Endothelial cell of umbilical vein (primary cell): ENCODE measurements around the gene RAB7A. TPM values are rescaled to one million over a fixed set of nuclear protein-coding genes. Genes with fewer than 3 reads are reported as not detected.

Experiments used
- BruUV-seq: library from RNA; stranded (reverse); fragments of 400-500 nt; replicated peaks from 2 replicates; lab custom pipeline; 2021; lab: Mats Ljungman, UMichigan
- CTCF ChIA-PET: fragments of 300-600, 350-600 bp; sonication (Branson Sonifier 250); formaldehyde crosslinking; loops from one replicate; lab custom pipeline; 2021; ENCODE audit warnings: antibody characterized with exemption, inconsistent platforms; lab: Charles Lee
- POLR2A ChIA-PET: fragments of 300-600, 350-600 bp; sonication (Branson Sonifier 250); formaldehyde crosslinking; loops from one replicate; lab custom pipeline; 2021; ENCODE audit warnings: antibody characterized with exemption, inconsistent platforms; lab: Charles Lee
- DNase-seq: peaks from one replicate; pipeline ENCODE4 v3.0.0-alpha.2; 2011; ENCODE audit warnings: low read depth, low spot score
- FAIRE-seq: peaks from 2 replicates; lab custom pipeline; 2011; peaks lifted over from hg19 to GRCh38; lab: Jason Lieb, UNC
- H2AFZ ChIP-seq: 2 replicates; pipeline ENCODE4 v1.6.0; 2012; ENCODE audit warnings: low read depth, low read length, control low read depth, inconsistent platforms
- H3K27ac ChIP-seq: 2 replicates; pipeline ENCODE4 v1.5.1; 2011; ENCODE audit warnings: low read depth, mild to moderate bottlenecking, control low read depth, low read length, moderate library complexity; ENCODE audit not compliant: insufficient read depth
- H3K27me3 ChIP-seq, 2 experiments: 2 replicates each; pipeline versions ENCODE4 v1.6.0 to v1.6.1; 2011; ENCODE audit warnings: low read length in 2 of 2, mixed read lengths in 1 of 2; ENCODE audit not compliant: control insufficient read depth in 2 of 2, insufficient read depth in 2 of 2
- H3K36me3 ChIP-seq, 2 experiments: 2 replicates in 1 of 2; 3 replicates in 1 of 2; pipeline ENCODE4 v1.5.1; 2011; ENCODE audit warnings: low read length in 2 of 2, mild to moderate bottlenecking in 1 of 2, moderate library complexity in 1 of 2; ENCODE audit not compliant: control insufficient read depth in 2 of 2, insufficient read depth in 2 of 2; ENCODE audit errors: extremely low read depth in 1 of 2
- H3K4me1 ChIP-seq: 3 replicates; pipeline ENCODE4 v1.5.1; 2011; ENCODE audit warnings: mild to moderate bottlenecking, low read length; ENCODE audit not compliant: control insufficient read depth, insufficient read depth; ENCODE audit errors: extremely low read depth
- H3K4me2 ChIP-seq: 2 replicates; pipeline ENCODE4 v1.6.1; 2011; ENCODE audit warnings: low read length, control low read depth, mixed read lengths; ENCODE audit not compliant: insufficient read depth
- H3K4me3 ChIP-seq, 3 experiments: fragments of 200-600 bp in 1 of 3; sonication (generic), shearing (Covaris generic) in 1 of 3; replicated peaks in 1 of 3; 2 replicates each; pipeline ENCODE4 v1.5.1; 2011 to 2016; ENCODE audit warnings: control low read depth in 3 of 3, low read length in 3 of 3, mild to moderate bottlenecking in 2 of 3, inconsistent platforms in 1 of 3, low read depth in 1 of 3, moderate library complexity in 1 of 3; ENCODE audit not compliant: insufficient read depth in 1 of 3
- H3K79me2 ChIP-seq: 2 replicates; pipeline ENCODE4 v1.6.0; 2012; ENCODE audit warnings: low read length, inconsistent platforms; ENCODE audit not compliant: control insufficient read depth, insufficient read depth
- H3K9ac ChIP-seq: replicated peaks from 2 replicates; pipeline ENCODE3; 2011; ENCODE audit warnings: low read length, control low read depth; ENCODE audit not compliant: insufficient read depth; ENCODE audit errors: extremely low read depth
- H3K9me1 ChIP-seq: replicated peaks from 3 replicates; pipeline ENCODE4 v1.6.0; 2011; ENCODE audit warnings: mild to moderate bottlenecking, low read length; ENCODE audit not compliant: control insufficient read depth, insufficient read depth; ENCODE audit errors: extremely low read depth
- H3K9me3 ChIP-seq: replicated peaks from 2 replicates; pipeline ENCODE4 v1.5.1; 2012; ENCODE audit warnings: low read length, inconsistent platforms; ENCODE audit not compliant: control insufficient read depth, insufficient read depth
- H4K20me1 ChIP-seq: replicated peaks from 2 replicates; pipeline ENCODE3; 2011; ENCODE audit warnings: mild to moderate bottlenecking, low read length; ENCODE audit not compliant: control insufficient read depth, insufficient read depth; ENCODE audit errors: extremely low read depth
- EZH2 ChIP-seq: IDR thresholded peaks from 2 replicates; pipeline ENCODE4 v1.6.1; 2012; ENCODE audit warnings: borderline replicate concordance, low read depth, mild to moderate bottlenecking, moderate library complexity, low read length, inconsistent platforms; ENCODE audit not compliant: severe bottlenecking
- FOS ChIP-seq: IDR thresholded peaks from 2 replicates; pipeline ENCODE4 v1.6.1; 2011; ENCODE audit warnings: mild to moderate bottlenecking, low read length, moderate library complexity, borderline replicate concordance; ENCODE audit not compliant: insufficient read depth
- GATA2 ChIP-seq: IDR thresholded peaks from 2 replicates; pipeline ENCODE4 v1.7.0; 2011; ENCODE audit warnings: low read depth, mild to moderate bottlenecking, moderate library complexity, mixed read lengths, low read length; ENCODE audit not compliant: insufficient read length, insufficient read depth
- JUN ChIP-seq: IDR thresholded peaks from 2 replicates; pipeline ENCODE4 v1.6.1; 2011; ENCODE audit warnings: borderline replicate concordance, low read depth; ENCODE audit not compliant: insufficient read length, insufficient read depth
- MYC ChIP-seq: IDR thresholded peaks from one replicate; pipeline ENCODE4 v1.6.1; 2011; ENCODE audit warnings: mild to moderate bottlenecking, low read depth, low read length
- POLR2A ChIP-seq: IDR thresholded peaks from 2 replicates; pipeline ENCODE4 v1.6.1; 2012; ENCODE audit warnings: low read depth, mild to moderate bottlenecking, control low read depth, low read length
- POLR2AphosphoS5 ChIP-seq: IDR thresholded peaks from 2 replicates; pipeline ENCODE4 v1.6.1; 2012; ENCODE audit warnings: low read depth, mild to moderate bottlenecking, control low read depth, low read length, moderate library complexity; ENCODE audit not compliant: insufficient read depth
- dilution Hi-C: fragments of 300-500 bp; cut with MboI; formaldehyde crosslinking; loops from one replicate; pipeline ENCODE4 v1.15.0; 2019; ENCODE audit warnings: low sequenced_read_pairs; ENCODE audit not compliant: extremely low pct_ligation_motif_present
- intact Hi-C: fragments of 100-400 bp; cut with micrococcal nuclease; formaldehyde crosslinking; loops from one replicate; pipeline ENCODE4 v1.10.0; 2022
- polyA plus RNA-seq, 4 experiments: library from polyadenylated mRNA; depleted of rRNA in 3 of 4; stranded (reverse) in 3 of 4; unstranded in 1 of 4; fragments of >200 nt; gene quantifications; 2 replicates each; pipeline versions ENCODE4 v1.2.1 to v1.2.3, GENCODE V29; 2011 to 2012; ENCODE audit warnings: missing spikeins in 1 of 4
- total RNA-seq: library from RNA; stranded (reverse); gene quantifications from 2 replicates; pipeline ENCODE4 v1.2.3, GENCODE V29; 2021
- TF ChIP-seq, protein P1 (sequence below), 2 donors: IDR thresholded peaks; 1 replicate in 1 of 2; 2 replicates in 1 of 2; pipeline ENCODE4 v1.5.1; 2011; ENCODE audit warnings: low read length in 2 of 2, mild to moderate bottlenecking in 2 of 2, moderate library complexity in 2 of 2, control low read depth in 1 of 2, inconsistent platforms in 1 of 2, low read depth in 1 of 2; ENCODE audit not compliant: insufficient read depth in 1 of 2; ENCODE audit errors: extremely low read depth in 1 of 2
- TF ChIP-seq, protein P2 (sequence below): IDR thresholded peaks from 2 replicates; pipeline ENCODE4 v1.6.1; 2011; ENCODE audit not compliant: insufficient read depth, insufficient read length

RAB7A gene
- total and polyA plus RNA-seq, 2 donors (not counting 3 experiments of a cell fraction or from before 2014, with no cell fraction given), result 243 to 262 TPM

DNA sequence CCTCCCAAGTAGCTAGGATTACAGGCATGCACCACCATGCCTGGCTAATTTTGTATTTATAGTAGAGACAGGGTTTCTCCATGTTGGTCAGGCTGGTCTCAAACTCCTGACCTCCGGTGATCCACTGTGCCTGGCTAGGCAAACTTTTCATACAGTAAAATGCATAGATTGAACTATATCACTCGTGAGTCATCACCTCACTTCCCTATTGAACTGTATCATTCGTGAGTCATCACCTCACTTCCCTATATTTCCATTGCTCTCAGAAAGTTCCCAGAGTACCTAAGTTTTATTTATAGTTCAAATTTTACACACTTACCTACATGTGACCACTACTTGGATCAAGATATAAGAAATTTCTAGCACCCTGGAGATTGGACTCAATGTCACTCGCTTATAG lies 79.8 kb downstream of the RAB7A start:
- Histone ChIP-seq H2AFZ (no peak overlapping the region), H3K9me3 (no peaks in the 10 kb centered on the region), H3K4me3 (no peak overlapping the region), H3K4me1 (peaks cover 29% of the 10 kb centered on the region), H3K27ac (peak overlapping the region; percentile 85), H3K36me3 (peaks cover 9 to 29% of the 10 kb centered on the region in 2 experiments), H3K9me1 (no peaks in the 10 kb centered on the region), H3K9ac (no peak overlapping the region), H3K79me2 (peaks cover 21% of the 10 kb centered on the region), H4K20me1 (no peaks in the 10 kb centered on the region), H3K27me3 (no peaks in the 10 kb centered on the region), H3K4me2 (peak overlapping the region; percentile 48)
- FAIRE-seq (peak; percentile 53), DNase-seq (peak; percentile 79)
- POLR2A ChIA-PET, result no interaction called here
- CTCF ChIA-PET, result interaction anchor here (1.2 kb wide), 1 partner anchor 11 kb away, joined by 3 read pairs; no protein-coding TSS in a partner anchor
- dilution Hi-C loops (no loop called here), intact Hi-C loops (loop anchor here (2.0 kb wide), 1 partner anchor 125 kb away; no protein-coding TSS in a partner anchor)
- no TSS peak for BruUV-seq
- no peak for TF ChIP-seq MYC
- peak; percentile 99 for TF ChIP-seq JUN
- TF ChIP-seq, protein P1, sequence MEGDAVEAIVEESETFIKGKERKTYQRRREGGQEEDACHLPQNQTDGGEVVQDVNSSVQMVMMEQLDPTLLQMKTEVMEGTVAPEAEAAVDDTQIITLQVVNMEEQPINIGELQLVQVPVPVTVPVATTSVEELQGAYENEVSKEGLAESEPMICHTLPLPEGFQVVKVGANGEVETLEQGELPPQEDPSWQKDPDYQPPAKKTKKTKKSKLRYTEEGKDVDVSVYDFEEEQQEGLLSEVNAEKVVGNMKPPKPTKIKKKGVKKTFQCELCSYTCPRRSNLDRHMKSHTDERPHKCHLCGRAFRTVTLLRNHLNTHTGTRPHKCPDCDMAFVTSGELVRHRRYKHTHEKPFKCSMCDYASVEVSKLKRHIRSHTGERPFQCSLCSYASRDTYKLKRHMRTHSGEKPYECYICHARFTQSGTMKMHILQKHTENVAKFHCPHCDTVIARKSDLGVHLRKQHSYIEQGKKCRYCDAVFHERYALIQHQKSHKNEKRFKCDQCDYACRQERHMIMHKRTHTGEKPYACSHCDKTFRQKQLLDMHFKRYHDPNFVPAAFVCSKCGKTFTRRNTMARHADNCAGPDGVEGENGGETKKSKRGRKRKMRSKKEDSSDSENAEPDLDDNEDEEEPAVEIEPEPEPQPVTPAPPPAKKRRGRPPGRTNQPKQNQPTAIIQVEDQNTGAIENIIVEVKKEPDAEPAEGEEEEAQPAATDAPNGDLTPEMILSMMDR (IDR thresholded peaks at IDR 0.05; ENCODE audit: extremely low read depth in 1 of 2, insufficient read depth in 1 of 2, low read depth in 1 of 2, low read length in 2 of 2), result no peak
- TF ChIP-seq FOS, result peak; percentile 86
- no peak for TF ChIP-seq EZH2
- no peak for TF ChIP-seq POLR2A
- TF ChIP-seq GATA2, result no peak
- TF ChIP-seq, protein P2, sequence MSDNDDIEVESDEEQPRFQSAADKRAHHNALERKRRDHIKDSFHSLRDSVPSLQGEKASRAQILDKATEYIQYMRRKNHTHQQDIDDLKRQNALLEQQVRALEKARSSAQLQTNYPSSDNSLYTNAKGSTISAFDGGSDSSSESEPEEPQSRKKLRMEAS, result no peak
- peak; percentile 18 for TF ChIP-seq POLR2AphosphoS5
